Central memory CD8-positive, alpha-beta T cell (primary cell): ENCODE data around the gene FRMD3.

ENCODE experiments used
- ATAC-seq: fragments of 150-1000 bp; cut with Tn5 transposase; replicated peaks from 2 replicates; pipeline ENCODE4 v1.10.0; 2022; ENCODE audit warnings: mild to moderate bottlenecking, moderate FRiP score, moderate number of reproducible peaks; ENCODE audit not compliant: poor library complexity, severe bottlenecking; ENCODE audit errors: extremely low read depth
- DNase-seq, 2 donors: peaks; one replicate each; pipeline ENCODE4 v3.0.0; 2021; ENCODE audit warnings: low spot score in 2 of 2
- H3K27ac Mint-ChIP-seq: one replicate; pipeline ENCODE4 v1.8.0; 2022; ENCODE audit warnings: low read depth, mild to moderate bottlenecking, moderate library complexity, mixed read lengths
- H3K27me3 Mint-ChIP-seq: one replicate; pipeline ENCODE4 v1.8.0; 2022; ENCODE audit warnings: mixed read lengths
- H3K36me3 Mint-ChIP-seq: one replicate; pipeline ENCODE4 v1.8.0; 2022; ENCODE audit warnings: mild to moderate bottlenecking, moderate library complexity, mixed read lengths; ENCODE audit not compliant: insufficient read depth
- H3K4me1 Mint-ChIP-seq: one replicate; pipeline ENCODE4 v1.8.0; 2022; ENCODE audit warnings: mixed read lengths
- H3K4me3 Mint-ChIP-seq: one replicate; pipeline ENCODE4 v1.8.0; 2022; ENCODE audit warnings: mild to moderate bottlenecking, moderate library complexity, mixed read lengths
- H3K9me3 Mint-ChIP-seq: one replicate; pipeline ENCODE4 v1.8.0; 2022; ENCODE audit warnings: mixed read lengths

The FRMD3 gene

GRCh38 chr9:83538172-83538889 is at the start of gene FRMD3:
Gene FRMD3 (minus strand): TSS chr9:83538401. CDS start chr9:83538231, 170 bp downstream.
- Mint-ChIP-seq H3K36me3 (peaks cover 4% of the 10 kb centered on the region), H3K9me3 (no peaks in the 10 kb centered on the region), H3K27ac (no peak within 1 kb of the TSS), H3K4me3 (peak within 1 kb of the TSS; percentile 31), H3K4me1 (peaks cover 7% of the 10 kb centered on the region), H3K27me3 (peaks cover 47% of the 10 kb centered on the region)
- ATAC-seq (no peak), DNase-seq (no peak)

GRCh38 chr9:83584995-83585394 is 46.8 kb upstream of the FRMD3 start:
- Mint-ChIP-seq H3K4me3 (no peak overlapping the region), H3K36me3 (peaks cover 2% of the 10 kb centered on the region), H3K9me3 (no peaks in the 10 kb centered on the region), H3K27ac (no peak overlapping the region), H3K4me1 (no peaks in the 10 kb centered on the region), H3K27me3 (no peaks in the 10 kb centered on the region)
- ATAC-seq (no peak), DNase-seq (no peak)

- ATAC-seq (no peak), DNase-seq (no peak)
- Mint-ChIP-seq H3K27me3 (no peaks in the 10 kb centered on the region), H3K4me1 (no peaks in the 10 kb centered on the region), H3K27ac (no peak overlapping the region), H3K9me3 (no peaks in the 10 kb centered on the region), H3K36me3 (peaks cover 3% of the 10 kb centered on the region), H3K4me3 (no peak overlapping the region)
These were observed 45.2 kb upstream of the FRMD3 start for GRCh38 chr9:83583151-83584014.

GRCh38 chr9:83582029-83582428 is 43.8 kb upstream of the FRMD3 start:
- DNase-seq = no peak
- Mint-ChIP-seq H3K4me3 (no peak overlapping the region), H3K9me3 (no peaks in the 10 kb centered on the region), H3K36me3 (peaks cover 3% of the 10 kb centered on the region), H3K27ac (no peak overlapping the region), H3K4me1 (no peaks in the 10 kb centered on the region), H3K27me3 (no peaks in the 10 kb centered on the region)
- no peak for ATAC-seq

- Mint-ChIP-seq H3K27ac (no peak overlapping the region), H3K36me3 (no peaks in the 10 kb centered on the region), H3K4me3 (no peak overlapping the region), H3K9me3 (no peaks in the 10 kb centered on the region), H3K27me3 (no peaks in the 10 kb centered on the region), H3K4me1 (no peaks in the 10 kb centered on the region)
- DNase-seq (no peak), ATAC-seq (no peak)
These were observed 36.3 kb upstream of the FRMD3 start for GRCh38 chr9:83574482-83574881.

GRCh38 chr9:83572524-83572923 is 34.3 kb upstream of the FRMD3 start:
- ATAC-seq (no peak), DNase-seq (no peak)
- Mint-ChIP-seq H3K27ac (no peak overlapping the region), H3K9me3 (no peaks in the 10 kb centered on the region), H3K4me3 (no peak overlapping the region), H3K4me1 (no peaks in the 10 kb centered on the region), H3K27me3 (no peaks in the 10 kb centered on the region), H3K36me3 (no peaks in the 10 kb centered on the region)

GRCh38 chr9:83570359-83570758 is 32.2 kb upstream of the FRMD3 start:
- no peaks in the 10 kb centered on the region for H3K4me1 Mint-ChIP-seq
- H3K4me3 Mint-ChIP-seq = no peak overlapping the region
- DNase-seq = no peak
- no peaks in the 10 kb centered on the region for H3K27me3 Mint-ChIP-seq
- ATAC-seq = no peak
- no peaks in the 10 kb centered on the region for H3K36me3 Mint-ChIP-seq
- no peak overlapping the region for H3K27ac Mint-ChIP-seq
- H3K9me3 Mint-ChIP-seq = no peaks in the 10 kb centered on the region

GRCh38 chr9:83569326-83569725 is 31.1 kb upstream of the FRMD3 start:
- H3K9me3 Mint-ChIP-seq = no peaks in the 10 kb centered on the region
- no peak for ATAC-seq
- H3K36me3 Mint-ChIP-seq = no peaks in the 10 kb centered on the region
- H3K4me3 Mint-ChIP-seq = no peak overlapping the region
- no peaks in the 10 kb centered on the region for H3K27me3 Mint-ChIP-seq
- no peak for DNase-seq
- H3K27ac Mint-ChIP-seq = no peak overlapping the region
- H3K4me1 Mint-ChIP-seq = no peaks in the 10 kb centered on the region

- DNase-seq (no peak), ATAC-seq (no peak)
- Mint-ChIP-seq H3K4me1 (no peaks in the 10 kb centered on the region), H3K9me3 (no peaks in the 10 kb centered on the region), H3K36me3 (no peaks in the 10 kb centered on the region), H3K4me3 (no peak overlapping the region), H3K27ac (no peak overlapping the region), H3K27me3 (no peaks in the 10 kb centered on the region)
These were observed 25.2 kb upstream of the FRMD3 start for GRCh38 chr9:83563360-83563759.

GRCh38 chr9:83560169-83560826 is 22.1 kb upstream of the FRMD3 start:
- Mint-ChIP-seq H3K4me1 (no peaks in the 10 kb centered on the region), H3K27ac (no peak overlapping the region), H3K36me3 (no peaks in the 10 kb centered on the region)

GRCh38 chr9:83557771-83558170 is 19.6 kb upstream of the FRMD3 start:
- no peaks in the 10 kb centered on the region for H3K4me1 Mint-ChIP-seq
- no peak overlapping the region for H3K27ac Mint-ChIP-seq
- DNase-seq (no peak), ATAC-seq (no peak)
- H3K27me3 Mint-ChIP-seq = peaks cover 19% of the 10 kb centered on the region
- H3K36me3 Mint-ChIP-seq = no peaks in the 10 kb centered on the region
- H3K4me3 Mint-ChIP-seq = no peak overlapping the region
- H3K9me3 Mint-ChIP-seq = peaks cover 13% of the 10 kb centered on the region

More at GRCh38 chr9:83560169-83560826, 22.1 kb upstream of the FRMD3 start:
- no peak overlapping the region for H3K4me3 Mint-ChIP-seq
- no peaks in the 10 kb centered on the region for H3K27me3 Mint-ChIP-seq
- no peaks in the 10 kb centered on the region for H3K9me3 Mint-ChIP-seq
- ATAC-seq = no peak
- DNase-seq = no peak

GRCh38 chr9:83557317-83557716 is 19.1 kb upstream of the FRMD3 start:
- Mint-ChIP-seq H3K4me3 (no peak overlapping the region), H3K4me1 (no peaks in the 10 kb centered on the region), H3K9me3 (peaks cover 15% of the 10 kb centered on the region), H3K27me3 (peaks cover 22% of the 10 kb centered on the region), H3K27ac (no peak overlapping the region), H3K36me3 (no peaks in the 10 kb centered on the region)
- DNase-seq (no peak), ATAC-seq (no peak)
